Measurements from ENCODE around the gene PNPLA5.

The PNPLA5 gene

GRCh38 chr22:43919106-43919973 is 27.5 kb upstream of the PNPLA5 start:
- TF ChIP-seq CTCF (IDR thresholded peaks at IDR 0.05; ENCODE audit: borderline replicate concordance, extremely low read depth, low read length, poor library complexity, severe bottlenecking) (no peak), EZH2 (IDR thresholded peaks at IDR 0.05; ENCODE audit: borderline replicate concordance, low read depth, low read length, severe bottlenecking) (no peak)
- Histone ChIP-seq H2AFZ (ENCODE audit: low read depth, low read length) (no peak overlapping the region), H3K4me2 (ENCODE audit: insufficient read depth, low read length) (no peak overlapping the region), H3K36me3 (ENCODE audit: insufficient read depth, low read length) (no peaks in the 10 kb centered on the region), H4K20me1 (ENCODE audit: insufficient read depth, low read length) (peaks cover 2% of the 10 kb centered on the region; the same call in 1 of the 2 replicates), H3K27me3 (ENCODE audit: insufficient read depth, low read length, poor library complexity) (no peaks in the 10 kb centered on the region), H3K4me1 (ENCODE audit: insufficient read depth, low read length) (no peaks in the 10 kb centered on the region), H3K9ac (ENCODE audit: low read depth, low read length) (no peak overlapping the region), H3K27ac (ENCODE audit: low read length) (no peak overlapping the region), H3K4me3 (ENCODE audit: low read depth in 1 of 2, low read length in 2 of 2) (no peak overlapping the region), H3K79me2 (ENCODE audit: insufficient read depth, low read length) (no peaks in the 10 kb centered on the region), H3K9me3 (ENCODE audit: insufficient read depth, low read length, severe bottlenecking) (no peaks in the 10 kb centered on the region)
- no peak for DNase-seq
- no peak for ATAC-seq (ENCODE audit: insufficient read depth, low read depth)

- Histone ChIP-seq H4K20me1 (ENCODE audit: insufficient read depth, low read length) (peaks cover 2% of the 10 kb centered on the region; the same call in 1 of the 2 replicates), H3K9me3 (ENCODE audit: insufficient read depth, low read length, severe bottlenecking) (no peaks in the 10 kb centered on the region), H3K36me3 (ENCODE audit: insufficient read depth, low read length) (no peaks in the 10 kb centered on the region), H3K27ac (ENCODE audit: low read length) (no peak overlapping the region), H3K27me3 (ENCODE audit: insufficient read depth, low read length, poor library complexity) (no peaks in the 10 kb centered on the region), H3K79me2 (ENCODE audit: insufficient read depth, low read length) (no peaks in the 10 kb centered on the region), H3K4me2 (ENCODE audit: insufficient read depth, low read length) (no peak overlapping the region), H3K9ac (ENCODE audit: low read depth, low read length) (no peak overlapping the region), H2AFZ (ENCODE audit: low read depth, low read length) (no peak overlapping the region), H3K4me1 (ENCODE audit: insufficient read depth, low read length) (no peaks in the 10 kb centered on the region), H3K4me3 (ENCODE audit: low read depth in 1 of 2, low read length in 2 of 2) (no peak overlapping the region)
- no peak for ATAC-seq (ENCODE audit: insufficient read depth, low read depth)
- DNase-seq, result no peak
- TF ChIP-seq EZH2 (IDR thresholded peaks at IDR 0.05; ENCODE audit: borderline replicate concordance, low read depth, low read length, severe bottlenecking) (no peak), CTCF (IDR thresholded peaks at IDR 0.05; ENCODE audit: borderline replicate concordance, extremely low read depth, low read length, poor library complexity, severe bottlenecking) (no peak)
Observed at GRCh38 chr22:43917521-43917920, 25.7 kb upstream of the PNPLA5 start.

- Histone ChIP-seq H3K27ac (ENCODE audit: low read length) (no peak overlapping the region), H3K4me3 (ENCODE audit: low read depth in 1 of 2, low read length in 2 of 2) (no peak overlapping the region), H3K9ac (ENCODE audit: low read depth, low read length) (no peak overlapping the region), H3K4me1 (ENCODE audit: insufficient read depth, low read length) (no peaks in the 10 kb centered on the region), H3K9me3 (ENCODE audit: insufficient read depth, low read length, severe bottlenecking) (no peaks in the 10 kb centered on the region), H3K4me2 (ENCODE audit: insufficient read depth, low read length) (no peak overlapping the region), H4K20me1 (ENCODE audit: insufficient read depth, low read length) (peaks cover 3% of the 10 kb centered on the region; the same call in 1 of the 2 replicates), H3K36me3 (ENCODE audit: insufficient read depth, low read length) (no peaks in the 10 kb centered on the region), H2AFZ (ENCODE audit: low read depth, low read length) (no peak overlapping the region), H3K79me2 (ENCODE audit: insufficient read depth, low read length) (no peaks in the 10 kb centered on the region), H3K27me3 (ENCODE audit: insufficient read depth, low read length, poor library complexity) (no peaks in the 10 kb centered on the region)
- ATAC-seq (ENCODE audit: insufficient read depth, low read depth) (no peak), DNase-seq (no peak)
- TF ChIP-seq CTCF (IDR thresholded peaks at IDR 0.05; ENCODE audit: borderline replicate concordance, extremely low read depth, low read length, poor library complexity, severe bottlenecking), result no peak
- TF ChIP-seq EZH2 (IDR thresholded peaks at IDR 0.05; ENCODE audit: borderline replicate concordance, low read depth, low read length, severe bottlenecking), result no peak
Observed at GRCh38 chr22:43911351-43911750, 19.5 kb upstream of the PNPLA5 start.
